Cortex of kidney (tissue), 1 donor: ENCODE measurements around the gene SLC39A11.

Experiments
- DNase-seq: peaks from one replicate; lab custom pipeline; 2025; lab: John Stamatoyannopoulos, UW

Gene SLC39A11

GRCh38 chr17:72749119-72749572, 343.3 kb downstream of the SLC39A11 start:
- no peak for DNase-seq

DNA sequence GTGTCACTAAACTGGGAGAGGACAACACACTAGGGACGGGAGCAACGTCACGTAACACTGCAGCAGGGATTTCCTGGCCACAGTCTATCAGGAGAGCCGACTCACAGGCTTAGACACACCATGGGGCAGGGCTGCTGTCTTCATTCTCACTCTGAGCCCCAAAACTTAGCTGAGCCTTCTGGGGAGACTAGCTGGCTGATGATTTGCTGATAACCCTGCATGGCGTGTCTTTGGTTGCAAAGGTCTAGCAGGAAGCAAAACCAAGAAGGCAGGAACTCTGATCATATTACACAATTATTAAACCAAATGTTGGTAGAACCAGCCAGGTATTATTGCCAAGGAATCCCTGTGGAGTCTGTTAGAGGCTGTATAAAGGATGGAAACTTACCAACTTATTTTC, 345.0 kb downstream of the SLC39A11 start:
- no peak for DNase-seq

DNA sequence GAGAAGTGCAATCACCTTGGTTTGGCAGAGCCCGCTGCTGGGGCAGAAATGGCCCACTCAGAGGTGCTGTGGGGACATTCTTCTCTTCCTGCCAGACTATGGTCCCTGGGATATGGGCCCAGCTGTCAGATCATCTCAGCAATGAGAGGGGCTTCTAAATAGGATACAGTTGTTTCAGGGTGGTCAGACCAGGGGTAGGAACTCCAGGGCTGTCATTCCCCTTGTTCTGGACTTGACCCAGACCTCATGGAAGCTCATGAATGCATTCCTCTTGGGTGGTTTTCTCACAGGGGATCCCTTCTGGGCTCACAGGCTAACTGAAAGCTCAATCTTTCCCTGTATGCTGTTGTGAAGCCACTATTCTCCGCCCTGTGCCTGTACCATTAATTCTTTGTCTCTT, 347.2 kb downstream of the SLC39A11 start:
- no peak for DNase-seq

GRCh38 chr17:72743037-72743467, 349.4 kb downstream of the SLC39A11 start:
- DNase-seq: no peak

GRCh38 chr17:72737151-72737690, 355.3 kb downstream of the SLC39A11 start:
- DNase-seq: no peak

GRCh38 chr17:72735592-72735991, 356.9 kb downstream of the SLC39A11 start:
- no peak for DNase-seq

DNA sequence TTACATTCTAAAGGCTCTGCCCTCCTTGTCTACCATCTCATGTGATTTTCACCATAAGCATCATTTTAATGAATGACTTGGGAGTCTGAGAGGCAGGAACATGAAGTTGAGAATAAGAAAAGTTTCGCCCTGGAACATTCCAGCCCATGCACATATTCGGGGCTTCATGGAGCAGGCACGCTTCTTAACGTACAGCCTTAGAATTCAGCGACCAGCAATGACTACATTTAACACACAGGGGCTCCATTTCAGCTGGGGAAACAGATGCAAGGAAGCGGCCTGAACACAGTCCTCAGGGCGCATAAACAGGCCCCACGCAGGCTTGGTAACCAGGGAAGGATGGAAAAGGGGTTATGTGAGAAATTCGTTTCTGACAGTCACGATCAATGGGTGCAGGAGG, 357.4 kb downstream of the SLC39A11 start:
- DNase-seq: no peak

DNA sequence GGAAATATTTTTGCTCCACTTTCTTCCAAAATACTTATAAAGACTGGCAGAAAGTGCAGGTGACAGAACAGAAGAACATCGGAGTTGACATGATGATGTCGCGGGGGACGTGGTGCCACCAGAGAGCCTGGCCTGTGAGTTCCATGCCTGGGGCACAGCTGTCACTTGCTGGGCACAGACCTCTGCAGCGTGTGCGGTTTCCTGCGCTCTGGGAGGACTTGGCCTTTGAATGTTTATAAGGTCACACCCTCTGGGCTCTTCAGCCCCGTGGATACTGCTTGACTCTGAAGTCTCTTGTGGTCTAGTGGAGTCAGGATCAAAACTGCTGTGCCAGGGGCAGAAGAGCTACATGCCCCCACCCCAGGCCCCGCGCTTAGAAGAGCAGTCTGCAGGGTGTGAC, 357.9 kb downstream of the SLC39A11 start:
- no peak for DNase-seq

DNA sequence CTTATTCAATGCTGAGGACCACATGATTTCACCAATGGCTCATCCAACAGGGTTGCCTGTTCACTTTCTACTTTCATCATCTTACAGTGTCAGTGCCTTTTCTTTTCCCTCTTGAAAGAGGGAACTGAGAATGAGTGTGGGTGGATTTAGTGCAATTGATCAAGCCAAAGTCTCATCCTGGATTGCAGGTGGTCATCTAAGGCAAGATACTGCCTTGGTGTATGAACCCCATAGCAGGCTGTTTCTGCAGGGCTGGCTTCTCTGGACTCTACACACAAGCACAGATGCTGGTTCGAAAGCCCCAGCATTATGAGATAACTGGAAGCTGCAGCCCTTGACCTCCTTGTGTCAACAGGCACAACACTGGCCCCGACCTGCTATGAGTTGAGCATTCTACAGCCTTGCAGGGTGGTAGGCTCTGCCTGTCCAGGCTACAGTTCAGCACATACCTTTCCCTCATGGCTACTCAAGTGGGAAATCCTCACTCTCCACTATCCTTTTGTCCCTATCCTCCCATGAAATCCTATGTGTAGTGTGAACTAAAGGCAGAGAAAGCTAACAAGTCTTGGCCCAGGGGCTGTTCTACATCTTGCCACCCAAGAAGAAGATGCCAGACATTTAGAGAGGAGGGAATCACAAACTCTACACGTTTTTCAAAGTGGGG, 358.7 kb downstream of the SLC39A11 start:
- no peak for DNase-seq

DNA sequence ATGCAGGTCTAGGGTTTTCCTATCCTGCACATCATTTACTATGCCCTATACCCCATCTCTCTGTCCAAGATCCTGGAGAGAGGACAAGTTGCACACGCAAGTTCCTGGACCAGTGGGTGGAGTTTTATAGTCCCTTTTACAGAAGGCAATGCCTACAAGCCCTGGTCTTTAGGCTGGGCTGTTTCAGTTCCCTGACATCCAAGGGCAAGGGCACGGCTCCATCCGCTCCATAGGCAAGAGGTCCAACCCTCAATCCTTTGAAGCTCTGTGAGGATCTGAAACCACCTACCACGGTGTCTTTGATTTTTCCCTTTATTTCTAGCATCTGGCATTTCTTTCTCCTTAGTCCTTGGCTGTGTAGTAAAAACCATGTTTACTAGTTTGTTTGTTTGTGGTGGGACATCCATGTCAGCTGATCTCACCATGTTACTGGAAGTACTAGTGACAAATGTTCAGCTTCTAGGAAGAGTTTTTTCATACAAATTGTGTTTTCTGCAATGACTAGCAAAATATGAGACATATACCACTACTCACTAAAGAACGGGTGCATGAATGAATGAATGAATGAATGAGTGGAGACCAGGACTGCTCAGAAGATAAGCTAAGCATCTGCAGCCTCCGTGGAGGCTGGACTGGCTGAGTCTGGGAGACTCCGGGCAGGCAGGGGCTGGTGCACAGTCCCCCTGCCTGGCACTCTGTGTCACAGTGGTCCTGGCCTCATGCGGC, 359.4 kb downstream of the SLC39A11 start:
- no peak for DNase-seq

DNA sequence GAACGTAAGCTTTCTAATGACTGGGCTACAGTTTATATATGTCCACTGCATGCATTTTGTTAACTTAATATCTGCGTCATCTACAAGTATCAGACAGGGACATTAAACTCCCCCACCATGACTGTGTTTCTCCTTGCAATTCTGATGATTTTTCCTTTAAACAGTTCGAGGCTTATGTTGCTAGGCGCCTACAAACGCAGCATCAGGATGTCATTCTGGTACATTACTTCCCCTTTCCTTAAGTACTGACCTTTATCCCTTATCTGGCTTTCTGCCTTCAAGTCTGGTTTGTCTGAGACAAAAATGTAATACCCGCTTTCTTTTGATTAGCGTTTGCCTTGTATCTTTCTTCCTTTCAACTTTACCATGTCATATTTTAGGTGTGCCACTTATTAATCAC, 362.4 kb downstream of the SLC39A11 start:
- DNase-seq: no peak

DNA sequence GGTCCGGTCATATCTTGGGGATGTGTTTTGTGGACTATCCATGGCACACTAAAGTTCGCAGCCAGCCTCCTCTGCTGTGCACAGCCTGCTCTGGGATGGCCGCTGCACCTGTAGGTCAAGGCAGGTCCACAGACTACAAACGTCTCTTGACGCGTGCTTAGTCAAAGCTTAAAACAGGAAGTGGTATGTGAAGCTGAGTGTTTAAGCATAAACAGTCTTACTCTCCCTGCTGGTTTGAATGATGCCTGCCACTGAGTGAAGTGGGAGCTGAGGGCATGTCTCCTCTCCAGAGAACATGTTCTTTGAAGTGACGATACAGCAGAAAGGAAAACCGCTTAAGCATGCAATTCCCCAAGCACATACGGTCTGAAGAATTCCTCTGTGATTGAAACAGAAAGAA, 365.6 kb downstream of the SLC39A11 start:
- no peak for DNase-seq

GRCh38 chr17:72725433-72726068, 366.9 kb downstream of the SLC39A11 start:
- DNase-seq: no peak

GRCh38 chr17:72724267-72724666, 368.2 kb downstream of the SLC39A11 start:
- DNase-seq: no peak

GRCh38 chr17:72723711-72724110, 368.8 kb downstream of the SLC39A11 start:
- DNase-seq: no peak

DNA sequence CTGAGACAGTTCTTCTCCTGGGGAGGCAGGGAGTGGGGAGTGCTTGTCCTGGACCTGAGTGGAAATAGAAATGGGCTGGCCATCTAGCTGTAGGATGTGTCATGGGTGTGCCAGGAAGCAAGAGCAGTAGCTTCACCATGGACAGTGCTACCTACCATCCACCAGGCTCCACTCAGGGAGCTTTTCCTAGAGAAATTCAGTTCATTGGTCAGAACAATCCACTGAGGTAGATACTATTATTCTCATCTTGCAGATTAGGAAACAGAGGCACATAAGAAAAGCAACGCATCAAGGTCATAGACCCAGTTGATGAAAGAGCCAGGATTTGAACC, 372.0 kb downstream of the SLC39A11 start:
- no peak for DNase-seq

- no peak for DNase-seq
Measured at GRCh38 chr17:72719578-72720493, 372.7 kb downstream of the SLC39A11 start.

DNA sequence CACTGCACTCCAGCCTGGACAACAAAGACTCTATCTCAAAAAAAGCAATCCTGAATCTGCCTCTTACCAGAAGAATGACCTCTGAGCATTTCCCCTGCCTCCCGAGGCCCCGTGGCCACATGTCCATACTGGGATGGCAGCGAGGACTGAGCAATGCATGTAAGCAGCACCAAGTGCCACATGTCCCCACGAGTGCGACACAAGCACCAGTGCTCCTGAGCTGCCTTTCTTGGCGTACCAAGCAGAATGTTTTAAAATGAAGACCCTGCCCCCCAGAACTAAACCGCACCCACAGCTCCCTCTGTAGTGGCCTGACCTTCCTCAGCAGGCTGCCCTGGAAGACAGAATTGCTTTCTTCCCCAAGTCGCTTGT, 373.3 kb downstream of the SLC39A11 start:
- no peak for DNase-seq

- no peak for DNase-seq
Measured at GRCh38 chr17:72717676-72718075, 374.8 kb downstream of the SLC39A11 start.

GRCh38 chr17:72717276-72717675, 375.2 kb downstream of the SLC39A11 start:
- no peak for DNase-seq

- no peak for DNase-seq
Measured at GRCh38 chr17:72715906-72716572, 376.4 kb downstream of the SLC39A11 start.
